K562 (cell line): ENCODE data around the gene PGPEP1. TPM values are rescaled to one million over a fixed set of nuclear protein-coding genes. Genes with fewer than 3 reads are reported as not detected.

ENCODE experiments used
- ARID1B ChIP-seq: fragments of 450-650 bp; IDR thresholded peaks from 2 replicates; pipeline ENCODE4 v1.6.1; 2016; ENCODE audit warnings: antibody characterized with exemption, mild to moderate bottlenecking, inconsistent platforms
- CBFA2T2 ChIP-seq: fragments of 450-650 bp; conservative IDR thresholded peaks from 2 replicates; pipeline ENCODE4 v1.6.1; 2017; ENCODE audit warnings: mild to moderate bottlenecking
- CTBP1 ChIP-seq: fragments of 450-650 bp; IDR thresholded peaks from 2 replicates; pipeline ENCODE4 v1.6.1; 2016; ENCODE audit warnings: borderline replicate concordance
- ELF2 ChIP-seq: fragments of 250-450 bp; sonication (Bioruptor Pico); IDR thresholded peaks from 2 replicates; pipeline ENCODE4 v1.5.0; 2021; ENCODE audit warnings: mild to moderate bottlenecking
- FOXJ2 ChIP-seq: fragments of 200-800 bp; sonication (Bioruptor generic); IDR thresholded peaks from 2 replicates; pipeline ENCODE4 v1.6.1; 2016; ENCODE audit warnings: missing genetic modification characterization, missing compliant biosample characterization
- FOXP1 ChIP-seq: sonication (generic); formaldehyde crosslinking; IDR thresholded peaks from 2 replicates; pipeline ENCODE4 v1.8.0; 2022; ENCODE audit warnings: mild to moderate bottlenecking, missing genetic modification reagents
- MNT ChIP-seq, 2 experiments: fragments of 450-650 bp; conservative IDR thresholded peaks; 2 replicates each; pipeline ENCODE4 v1.6.1; 2017; ENCODE audit warnings: mild to moderate bottlenecking in 2 of 2, moderate library complexity in 2 of 2
- MYC ChIP-seq, 2 experiments: fragments of 250-450 bp in 1 of 2; sonication (Bioruptor Pico) in 1 of 2; IDR thresholded peaks; 2 replicates each; pipeline versions ENCODE4 v1.5.1 to v1.6.1; 2012 to 2021; ENCODE audit warnings: low read depth in 2 of 2, borderline replicate concordance in 1 of 2, improper control_type of control experiment in 1 of 2, low read length in 1 of 2, mild to moderate bottlenecking in 1 of 2, moderate library complexity in 1 of 2
- POLR2G ChIP-seq: fragments of 200-400 bp; formaldehyde crosslinking; IDR thresholded peaks from 2 replicates; pipeline ENCODE4 v1.6.1; 2017; ENCODE audit warnings: low read depth, mild to moderate bottlenecking, antibody characterized with exemption, low read length, moderate library complexity
- RAD21 ChIP-seq, 2 experiments: fragments of 250-450 bp in 1 of 2; fragments of 450-650 bp in 1 of 2; sonication (Bioruptor Pico) in 1 of 2; formaldehyde crosslinking in 1 of 2; IDR thresholded peaks in 1 of 2; conservative IDR thresholded peaks in 1 of 2; 2 replicates each; pipeline versions ENCODE4 v1.4.0 to v1.8.0; 2020 to 2022; ENCODE audit warnings: mild to moderate bottlenecking in 2 of 2, moderate library complexity in 1 of 2
- RAD51 ChIP-seq: fragments of 450-650 bp; IDR thresholded peaks from 2 replicates; pipeline ENCODE4 v1.7.1; 2016; ENCODE audit warnings: low read depth, mild to moderate bottlenecking, borderline replicate concordance
- RBM25 ChIP-seq: fragments of 200-400 bp; formaldehyde crosslinking; IDR thresholded peaks from 2 replicates; pipeline ENCODE4 v1.6.1; 2018; ENCODE audit warnings: low read length, low read depth, moderate library complexity; ENCODE audit not compliant: severe bottlenecking
- SMARCB1 ChIP-seq: IDR thresholded peaks from 2 replicates; pipeline ENCODE4 v1.6.1; 2011; ENCODE audit warnings: improper control_type of control experiment, low read depth; ENCODE audit not compliant: insufficient read length
- ZNF449 ChIP-seq: fragments of 250-450 bp; sonication (Bioruptor Pico); IDR thresholded peaks from 2 replicates; pipeline ENCODE4 v1.8.0; 2022; ENCODE audit warnings: moderate library complexity, mild to moderate bottlenecking, inconsistent platforms
- ZNF764 ChIP-seq: fragments of 250-450 bp; sonication (Bioruptor Pico); IDR thresholded peaks from 2 replicates; pipeline ENCODE4 v1.4.0; 2020; ENCODE audit warnings: low read depth, mild to moderate bottlenecking, moderate library complexity
- polyA plus RNA-seq, 8 experiments: library from polyadenylated mRNA; depleted of rRNA in 4 of 8; stranded (reverse) in 5 of 8; unstranded in 3 of 8; fragments of >200 nt; fragmentation: Nextera tagmentation in 2 of 8; fragmentation: Illumina TruSeq in 1 of 8; extraction: Ambion mirVana in 2 of 8; extraction: Trizol in 1 of 8; gene quantifications; 2 replicates each; pipeline versions ENCODE4 v1.2.1 to v1.2.3, GENCODE V29; 2011 to 2014; ENCODE audit warnings: inconsistent platforms in 1 of 8, missing spikeins in 1 of 8
- total RNA-seq, 7 experiments: library from RNA; depleted of rRNA in 6 of 7; stranded (reverse); fragments of >200 nt in 6 of 7; fragmentation: Illumina TruSeq in 2 of 7; extraction: Trizol in 2 of 7; gene quantifications; 2 replicates each; pipeline versions ENCODE4 v1.2.1 to v1.2.3, GENCODE V29; 2011 to 2021; ENCODE audit warnings: low replicate concordance in 1 of 7
- TF ChIP-seq, protein P1 (sequence below), 3 experiments: fragments of 200-800 bp in 1 of 3; sonication (Bioruptor generic) in 1 of 3; sonication (generic) in 1 of 3; formaldehyde crosslinking in 1 of 3; IDR thresholded peaks; 2 replicates each; pipeline versions ENCODE4 v1.6.1 to v1.8.0; 2016 to 2022; ENCODE audit warnings: mild to moderate bottlenecking in 2 of 3, missing compliant biosample characterization in 2 of 3, missing genetic modification characterization in 2 of 3, missing genetic modification reagents in 1 of 3
- TF ChIP-seq, protein P2 (sequence below): sonication (generic); formaldehyde crosslinking; IDR thresholded peaks from 2 replicates; pipeline ENCODE4 v1.8.0; 2023; ENCODE audit warnings: mild to moderate bottlenecking, missing genetic modification reagents

Gene PGPEP1
- total and polyA plus RNA-seq, 9 of the 15 experiments (the other 6 are each of a cell fraction or from before 2014, with no cell fraction given), result 10.0 to 69.6 (median 33.5) TPM

GRCh38 chr19:18401580-18402112 lies 61.2 kb downstream of the PGPEP1 start (continued):
- TF ChIP-seq, protein P1, sequence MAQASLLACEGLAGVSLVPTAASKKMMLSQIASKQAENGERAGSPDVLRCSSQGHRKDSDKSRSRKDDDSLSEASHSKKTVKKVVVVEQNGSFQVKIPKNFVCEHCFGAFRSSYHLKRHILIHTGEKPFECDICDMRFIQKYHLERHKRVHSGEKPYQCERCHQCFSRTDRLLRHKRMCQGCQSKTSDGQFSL (CRISPR knock-in tag; IDR thresholded peaks at IDR 0.05), result peak; percentile 61; the same call in 1 of the 2 replicates
- TF ChIP-seq, protein P1 (tag; IDR thresholded peaks at IDR 0.05), result no peak
- TF ChIP-seq CBFA2T2, result peak; percentile 16; the same call in 1 of the 2 replicates
- 0 out of 2 replicates have a peak, but pooled peaks have one; percentile 18 for TF ChIP-seq ARID1B
- TF ChIP-seq ZNF449 (CRISPR knock-in tag), result peak; percentile 86; the same call in 1 of the 2 replicates
- peak; percentile 90 for TF ChIP-seq RBM25
- TF ChIP-seq MYC (IDR thresholded peaks at IDR 0.05; ENCODE audit: low read depth, low read length), result peak; percentile 43
- TF ChIP-seq MYC (CRISPR knock-in tag; IDR thresholded peaks at IDR 0.05; ENCODE audit: borderline replicate concordance, low read depth), result no peak
- peak; percentile 72; the same call in 1 of the 2 replicates for TF ChIP-seq CTBP1
- no peak for TF ChIP-seq POLR2G
- TF ChIP-seq, protein P2, sequence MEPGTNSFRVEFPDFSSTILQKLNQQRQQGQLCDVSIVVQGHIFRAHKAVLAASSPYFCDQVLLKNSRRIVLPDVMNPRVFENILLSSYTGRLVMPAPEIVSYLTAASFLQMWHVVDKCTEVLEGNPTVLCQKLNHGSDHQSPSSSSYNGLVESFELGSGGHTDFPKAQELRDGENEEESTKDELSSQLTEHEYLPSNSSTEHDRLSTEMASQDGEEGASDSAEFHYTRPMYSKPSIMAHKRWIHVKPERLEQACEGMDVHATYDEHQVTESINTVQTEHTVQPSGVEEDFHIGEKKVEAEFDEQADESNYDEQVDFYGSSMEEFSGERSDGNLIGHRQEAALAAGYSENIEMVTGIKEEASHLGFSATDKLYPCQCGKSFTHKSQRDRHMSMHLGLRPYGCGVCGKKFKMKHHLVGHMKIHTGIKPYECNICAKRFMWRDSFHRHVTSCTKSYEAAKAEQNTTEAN (CRISPR knock-in tag), result 0 out of 2 replicates have a peak, but pooled peaks have one; percentile 30
- 0 out of 2 replicates have a peak, but pooled peaks have one; percentile 33 for TF ChIP-seq ZNF764
- peak; percentile 58 to 61 for TF ChIP-seq RAD21 (CRISPR knock-in tag; conservative IDR thresholded peaks at IDR 0.05 in 1 of 2, IDR thresholded peaks at IDR 0.05 in 1 of 2)
- 0 out of 2 replicates have a peak, but pooled peaks have one; percentile 55 for TF ChIP-seq ELF2
- no peak for TF ChIP-seq SMARCB1
- no peak for TF ChIP-seq FOXP1 (CRISPR knock-in tag)
- TF ChIP-seq MNT (conservative IDR thresholded peaks at IDR 0.05), result 0 out of 4 replicates have a peak, but pooled peaks of 1 of the 2 experiments have one; percentile 41
- TF ChIP-seq RAD51, result no peak
- 0 out of 2 replicates have a peak, but pooled peaks have one; percentile 28 for TF ChIP-seq FOXJ2 (tag)
